Measurements from ENCODE around the gene ABCA13. TPM values are rescaled to one million over a fixed set of nuclear protein-coding genes. Genes with fewer than 3 reads are reported as not detected.
A peak's percentile ranks its signal among the peaks of the same experiment; 100 is the strongest.

Gene ABCA13
- total and polyA plus RNA-seq, 2 experiments from 2014 or later = 0.11 TPM; not detected in 1

- Histone ChIP-seq H3K79me2 (ENCODE audit: insufficient read depth) (no peaks in the 10 kb centered on the region), H4K20me1 (ENCODE audit: insufficient read depth) (no peaks in the 10 kb centered on the region)
Observed at GRCh38 chr7:48173313-48173712, 2.1 kb downstream of the ABCA13 start.

GRCh38 chr7:48173756-48174382 lies 2.6 kb downstream of the ABCA13 start:
- Histone ChIP-seq H3K27ac (no peak overlapping the region), H3K9me2 (ENCODE audit: insufficient read depth) (no peaks in the 10 kb centered on the region), H3F3A (ENCODE audit: insufficient read depth) (0 out of 2 replicates have a peak, but pooled peaks cover 3% of the 10 kb centered on the region), H3K9ac (no peak overlapping the region), H4K20me1 (ENCODE audit: insufficient read depth) (no peaks in the 10 kb centered on the region), H3K4me2 (ENCODE audit: unreplicated experiment) (no peak overlapping the region), H3K4me1 (ENCODE audit: insufficient read depth) (peaks cover 20% of the 10 kb centered on the region), H2AFZ (no peak overlapping the region), H3K9me3 (ENCODE audit: low read depth) (no peaks in the 10 kb centered on the region), H3K4me3 (no peak overlapping the region), H3K79me2 (ENCODE audit: insufficient read depth) (no peaks in the 10 kb centered on the region), H3K27me3 (replicated peaks; ENCODE audit: insufficient read depth) (no peaks in the 10 kb centered on the region), H3K36me3 (ENCODE audit: low read depth) (no peaks in the 10 kb centered on the region)
- 38 to 41% methylated on average over 1 of the region's 1 CpG for WGBS, 2 experiments (ENCODE audit: low coverage in 1 of 2, low lambda C conversion rate in 2 of 2, missing lambda C conversion rate in 2 of 2)
- DNase-seq = peak; percentile 53
- in situ Hi-C loops (cut with MboI) = no loop called here
- TF ChIP-seq EZH2phosphoT487 (IDR thresholded peaks at IDR 0.05; ENCODE audit: insufficient read depth, low read depth) (no peak), EZH2 (IDR thresholded peaks at IDR 0.05; ENCODE audit: insufficient read depth, poor library complexity, severe bottlenecking) (no peak)

More at GRCh38 chr7:48173313-48173712, 2.1 kb downstream of the ABCA13 start:
- Histone ChIP-seq H3K9ac (no peak overlapping the region), H3K4me1 (ENCODE audit: insufficient read depth) (peaks cover 20% of the 10 kb centered on the region), H3K9me2 (ENCODE audit: insufficient read depth) (no peaks in the 10 kb centered on the region), H3K36me3 (ENCODE audit: low read depth) (no peaks in the 10 kb centered on the region), H3K9me3 (ENCODE audit: low read depth) (no peaks in the 10 kb centered on the region), H3K27me3 (replicated peaks; ENCODE audit: insufficient read depth) (no peaks in the 10 kb centered on the region), H2AFZ (no peak overlapping the region), H3K4me3 (no peak overlapping the region), H3F3A (ENCODE audit: insufficient read depth) (0 out of 2 replicates have a peak, but pooled peaks cover 3% of the 10 kb centered on the region), H3K27ac (no peak overlapping the region), H3K4me2 (ENCODE audit: unreplicated experiment) (no peak overlapping the region)
- no peak for TF ChIP-seq EZH2 (IDR thresholded peaks at IDR 0.05; ENCODE audit: insufficient read depth, poor library complexity, severe bottlenecking)
- TF ChIP-seq EZH2phosphoT487 (IDR thresholded peaks at IDR 0.05; ENCODE audit: insufficient read depth, low read depth) = no peak
- no peak for DNase-seq
- in situ Hi-C loops (cut with MboI) = no loop called here

GRCh38 chr7:48175019-48175418 lies 3.8 kb downstream of the ABCA13 start:
- Histone ChIP-seq H2AFZ (no peak overlapping the region), H3K9me2 (ENCODE audit: insufficient read depth) (no peaks in the 10 kb centered on the region), H3K9me3 (ENCODE audit: low read depth) (no peaks in the 10 kb centered on the region), H3K4me2 (ENCODE audit: unreplicated experiment) (no peak overlapping the region), H3K9ac (no peak overlapping the region), H3K79me2 (ENCODE audit: insufficient read depth) (no peaks in the 10 kb centered on the region), H4K20me1 (ENCODE audit: insufficient read depth) (no peaks in the 10 kb centered on the region), H3K36me3 (ENCODE audit: low read depth) (no peaks in the 10 kb centered on the region), H3K27ac (no peak overlapping the region), H3F3A (ENCODE audit: insufficient read depth) (0 out of 2 replicates have a peak, but pooled peaks cover 3% of the 10 kb centered on the region), H3K4me1 (ENCODE audit: insufficient read depth) (peaks cover 20% of the 10 kb centered on the region), H3K4me3 (no peak overlapping the region), H3K27me3 (replicated peaks; ENCODE audit: insufficient read depth) (no peaks in the 10 kb centered on the region)
- 85 to 90% methylated on average over 1 of the region's 1 CpG for WGBS, 2 experiments (ENCODE audit: low coverage in 1 of 2, low lambda C conversion rate in 2 of 2, missing lambda C conversion rate in 2 of 2)
- in situ Hi-C loops (cut with MboI) = no loop called here
- TF ChIP-seq EZH2 (IDR thresholded peaks at IDR 0.05; ENCODE audit: insufficient read depth, poor library complexity, severe bottlenecking) (no peak), EZH2phosphoT487 (IDR thresholded peaks at IDR 0.05; ENCODE audit: insufficient read depth, low read depth) (no peak)
- no peak for DNase-seq

GRCh38 chr7:48176356-48176893 lies 5.2 kb downstream of the ABCA13 start:
- peak; percentile 26 for DNase-seq
- no peaks in the 10 kb centered on the region for H3K79me2 ChIP-seq (ENCODE audit: insufficient read depth)
- no peak overlapping the region for H3K4me3 ChIP-seq
- H3K27me3 ChIP-seq (replicated peaks; ENCODE audit: insufficient read depth) = no peaks in the 10 kb centered on the region
- H2AFZ ChIP-seq = no peak overlapping the region
- H3K4me1 ChIP-seq (ENCODE audit: insufficient read depth) = peaks cover 25% of the 10 kb centered on the region
- 0 out of 2 replicates have a peak, but pooled peaks cover 3% of the 10 kb centered on the region for H3F3A ChIP-seq (ENCODE audit: insufficient read depth)
- no peaks in the 10 kb centered on the region for H3K9me3 ChIP-seq (ENCODE audit: low read depth)
- no peak overlapping the region for H3K4me2 ChIP-seq (ENCODE audit: unreplicated experiment)
- WGBS, 2 experiments (ENCODE audit: low coverage in 1 of 2, low lambda C conversion rate in 2 of 2, missing lambda C conversion rate in 2 of 2) = 60 to 67% methylated on average over 2 of the region's 2 CpGs
- no peaks in the 10 kb centered on the region for H3K36me3 ChIP-seq (ENCODE audit: low read depth)
- TF ChIP-seq EZH2 (IDR thresholded peaks at IDR 0.05; ENCODE audit: insufficient read depth, poor library complexity, severe bottlenecking) = no peak
- TF ChIP-seq EZH2phosphoT487 (IDR thresholded peaks at IDR 0.05; ENCODE audit: insufficient read depth, low read depth) = no peak
- no peaks in the 10 kb centered on the region for H4K20me1 ChIP-seq (ENCODE audit: insufficient read depth)
- in situ Hi-C loops (cut with MboI) = no loop called here
- H3K9ac ChIP-seq = no peak overlapping the region
- H3K27ac ChIP-seq = no peak overlapping the region
- H3K9me2 ChIP-seq (ENCODE audit: insufficient read depth) = no peaks in the 10 kb centered on the region

Measured in GM23248 (cell line).